Neutrophil (primary cell): ENCODE data around the gene TMEM45A.

Source experiments
- H3K27ac ChIP-seq: fragments of 200-600 bp; sonication (generic); 2 replicates; pipeline ENCODE4 v1.5.1; 2016; ENCODE audit warnings: mild to moderate bottlenecking, moderate library complexity
- H3K27me3 ChIP-seq: fragments of 200-600 bp; sonication (generic); 2 replicates; pipeline ENCODE4 v1.6.0; 2016; ENCODE audit warnings: mild to moderate bottlenecking
- H3K36me3 ChIP-seq: fragments of 200-600 bp; sonication (generic); 2 replicates; pipeline ENCODE4 v1.5.1; 2017
- H3K4me1 ChIP-seq, 2 experiments: fragments of 200-600 bp in 1 of 2; sonication (generic) in 1 of 2; 1 replicate in 1 of 2; 2 replicates in 1 of 2; pipeline versions ENCODE4 v1.5.1 to v1.6.1; 2013 to 2016; ENCODE audit warnings: low read depth in 1 of 2, low read length in 1 of 2, mild to moderate bottlenecking in 1 of 2, moderate library complexity in 1 of 2; ENCODE audit not compliant: control insufficient read depth in 1 of 2, insufficient read depth in 1 of 2
- H3K4me3 ChIP-seq, 2 experiments: fragments of 200-600 bp in 1 of 2; sonication (generic) in 1 of 2; 1 replicate in 1 of 2; 2 replicates in 1 of 2; pipeline ENCODE4 v1.5.1; 2013 to 2016; ENCODE audit warnings: low read depth in 1 of 2, low read length in 1 of 2, mild to moderate bottlenecking in 1 of 2, moderate library complexity in 1 of 2
- H3K9me3 ChIP-seq: fragments of 200-600 bp; sonication (generic); 2 replicates; pipeline ENCODE4 v1.5.1; 2016
- TF ChIP-seq, protein P1 (sequence below): fragments of 200-600 bp; sonication (generic); IDR thresholded peaks from 2 replicates; pipeline ENCODE4 v1.5.1; 2016; ENCODE audit warnings: antibody characterized with exemption

The TMEM45A gene

GRCh38 chr3:100615684-100616083 lies 123.3 kb downstream of the TMEM45A start:
- H3K9me3 ChIP-seq: no peaks in the 10 kb centered on the region
- H3K27me3 ChIP-seq: no peaks in the 10 kb centered on the region
- H3K4me3 ChIP-seq: no peak overlapping the region
- no peaks in the 10 kb centered on the region for H3K36me3 ChIP-seq
- H3K4me1 ChIP-seq: no peaks in the 10 kb centered on the region
- TF ChIP-seq, protein P1, sequence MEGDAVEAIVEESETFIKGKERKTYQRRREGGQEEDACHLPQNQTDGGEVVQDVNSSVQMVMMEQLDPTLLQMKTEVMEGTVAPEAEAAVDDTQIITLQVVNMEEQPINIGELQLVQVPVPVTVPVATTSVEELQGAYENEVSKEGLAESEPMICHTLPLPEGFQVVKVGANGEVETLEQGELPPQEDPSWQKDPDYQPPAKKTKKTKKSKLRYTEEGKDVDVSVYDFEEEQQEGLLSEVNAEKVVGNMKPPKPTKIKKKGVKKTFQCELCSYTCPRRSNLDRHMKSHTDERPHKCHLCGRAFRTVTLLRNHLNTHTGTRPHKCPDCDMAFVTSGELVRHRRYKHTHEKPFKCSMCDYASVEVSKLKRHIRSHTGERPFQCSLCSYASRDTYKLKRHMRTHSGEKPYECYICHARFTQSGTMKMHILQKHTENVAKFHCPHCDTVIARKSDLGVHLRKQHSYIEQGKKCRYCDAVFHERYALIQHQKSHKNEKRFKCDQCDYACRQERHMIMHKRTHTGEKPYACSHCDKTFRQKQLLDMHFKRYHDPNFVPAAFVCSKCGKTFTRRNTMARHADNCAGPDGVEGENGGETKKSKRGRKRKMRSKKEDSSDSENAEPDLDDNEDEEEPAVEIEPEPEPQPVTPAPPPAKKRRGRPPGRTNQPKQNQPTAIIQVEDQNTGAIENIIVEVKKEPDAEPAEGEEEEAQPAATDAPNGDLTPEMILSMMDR: no peak
- no peak overlapping the region for H3K27ac ChIP-seq

GRCh38 chr3:100621251-100621650 lies 128.8 kb downstream of the TMEM45A start:
- Histone ChIP-seq H3K4me3 (no peak overlapping the region), H3K9me3 (no peaks in the 10 kb centered on the region)

More at GRCh38 chr3:100621251-100621650, 128.8 kb downstream of the TMEM45A start:
- H3K27me3 ChIP-seq: no peaks in the 10 kb centered on the region
- TF ChIP-seq, protein P1: no peak
- H3K4me1 ChIP-seq: no peaks in the 10 kb centered on the region
- H3K36me3 ChIP-seq: no peaks in the 10 kb centered on the region
- H3K27ac ChIP-seq: no peak overlapping the region
